ENCODE measurements around the gene AP4E1. TPM values are rescaled to one million over a fixed set of nuclear protein-coding genes. Genes with fewer than 3 reads are reported as not detected.
"Not testable (repeated sequence)": the region's sequence is repeated elsewhere in the genome, so short reads cannot be mapped to it uniquely, and the experiment has no call there.

Gene AP4E1
- total and polyA plus RNA-seq, 2 donors, result 5.9 to 6.5 TPM

DNA sequence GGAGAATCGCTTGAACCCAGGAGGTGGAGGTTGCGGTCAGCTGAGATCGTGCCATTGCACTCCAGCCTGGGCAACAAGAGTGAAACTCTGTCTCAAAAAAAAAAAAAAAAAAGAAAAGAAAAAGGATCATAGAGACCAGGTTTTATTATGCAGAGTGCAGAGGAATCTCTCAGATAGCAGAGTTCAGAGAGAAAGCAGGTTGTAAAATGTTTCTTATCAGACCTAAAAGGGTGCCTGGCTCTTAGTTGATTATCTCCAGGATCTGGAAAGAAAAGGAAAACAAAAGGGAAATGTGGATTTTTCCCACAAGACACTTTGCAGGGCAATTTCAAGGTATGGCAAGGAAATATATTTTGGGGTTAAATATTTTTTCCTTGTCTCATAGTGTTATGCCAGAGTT is 33.2 kb upstream of the AP4E1 start:
- not testable (repeated sequence) for H3K4me1 ChIP-seq (ENCODE audit: control insufficient read depth in 2 of 2, insufficient read depth in 2 of 2, low read length in 2 of 2); H3K36me3 ChIP-seq (ENCODE audit: control insufficient read depth in 2 of 2, insufficient read depth in 2 of 2, low read length in 1 of 2); H3K9me3 ChIP-seq (ENCODE audit: control insufficient read depth in 2 of 2, insufficient read depth in 1 of 2, low read length in 1 of 2); H3K27ac ChIP-seq (ENCODE audit: low read depth in 1 of 2, low read length in 1 of 2); H3K4me3 ChIP-seq (ENCODE audit: low read length in 2 of 2); DNase-seq (ENCODE audit: low read depth in 6 of 9, low spot score in 9 of 9); H3K27me3 ChIP-seq (ENCODE audit: control insufficient read depth in 2 of 2, insufficient read depth in 1 of 2, low read length in 1 of 2)
- 92% methylated on average over 3 of the region's 3 CpGs for WGBS

- H3K9me3 ChIP-seq (ENCODE audit: control insufficient read depth in 2 of 2, insufficient read depth in 1 of 2, low read length in 1 of 2), result no peaks in the 10 kb centered on the region
- peak overlapping the region; percentile 28 to 29 for H3K4me3 ChIP-seq (ENCODE audit: low read length in 2 of 2)
- H3K4me1 ChIP-seq (ENCODE audit: control insufficient read depth in 2 of 2, insufficient read depth in 2 of 2, low read length in 2 of 2), result no peaks in the 10 kb centered on the region
- WGBS, result 80% methylated on average over 19 of the region's 19 CpGs
- no peak overlapping the region for H3K27ac ChIP-seq (ENCODE audit: low read depth in 1 of 2, low read length in 1 of 2)
- no peaks in the 10 kb centered on the region for H3K27me3 ChIP-seq (ENCODE audit: control insufficient read depth in 2 of 2, insufficient read depth in 1 of 2, low read length in 1 of 2)
- no peak for DNase-seq (ENCODE audit: low read depth in 6 of 9, low spot score in 9 of 9)
- no peaks in the 10 kb centered on the region for H3K36me3 ChIP-seq (ENCODE audit: control insufficient read depth in 2 of 2, insufficient read depth in 2 of 2, low read length in 1 of 2)
These were observed 32.1 kb upstream of the AP4E1 start for GRCh38 chr15:50876260-50876988.

DNA sequence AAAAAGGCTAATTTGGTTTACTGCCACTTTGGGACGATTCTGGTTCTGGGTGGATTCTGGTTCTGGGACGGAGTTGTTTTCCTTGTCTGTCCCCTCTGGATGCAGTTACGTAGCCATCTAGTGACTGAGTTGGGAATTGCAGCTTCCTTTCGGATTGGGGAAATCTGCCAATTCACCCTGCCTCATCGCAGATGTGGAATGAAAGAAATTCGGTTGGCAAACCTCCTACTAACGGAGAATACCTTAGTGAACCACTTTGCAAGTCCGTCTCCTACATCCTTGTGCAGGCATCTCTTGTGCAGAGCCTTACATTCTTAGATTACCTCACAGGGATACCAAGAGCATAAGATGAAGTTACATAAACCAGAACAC is 31.5 kb upstream of the AP4E1 start:
- Histone ChIP-seq H3K9me3 (ENCODE audit: control insufficient read depth in 2 of 2, insufficient read depth in 1 of 2, low read length in 1 of 2) (no peaks in the 10 kb centered on the region), H3K4me1 (ENCODE audit: control insufficient read depth in 2 of 2, insufficient read depth in 2 of 2, low read length in 2 of 2) (no peaks in the 10 kb centered on the region), H3K4me3 (ENCODE audit: low read length in 2 of 2) (peak overlapping the region; percentile 28 to 29), H3K27ac (ENCODE audit: low read depth in 1 of 2, low read length in 1 of 2) (no peak overlapping the region), H3K27me3 (ENCODE audit: control insufficient read depth in 2 of 2, insufficient read depth in 1 of 2, low read length in 1 of 2) (no peaks in the 10 kb centered on the region), H3K36me3 (ENCODE audit: control insufficient read depth in 2 of 2, insufficient read depth in 2 of 2, low read length in 1 of 2) (no peaks in the 10 kb centered on the region)
- DNase-seq (ENCODE audit: low read depth in 6 of 9, low spot score in 9 of 9), result peak; percentile 34 to 88 (median 77)
- 2% methylated on average over 8 of the region's 8 CpGs for WGBS

GRCh38 chr15:50879016-50879617 is 29.4 kb upstream of the AP4E1 start:
- no peak overlapping the region for H3K27ac ChIP-seq (ENCODE audit: low read depth in 1 of 2, low read length in 1 of 2)
- H3K4me1 ChIP-seq (ENCODE audit: control insufficient read depth in 2 of 2, insufficient read depth in 2 of 2, low read length in 2 of 2), result no peaks in the 10 kb centered on the region
- no peak overlapping the region for H3K4me3 ChIP-seq (ENCODE audit: low read length in 2 of 2)
- no peaks in the 10 kb centered on the region for H3K36me3 ChIP-seq (ENCODE audit: control insufficient read depth in 2 of 2, insufficient read depth in 2 of 2, low read length in 1 of 2)
- no peak for DNase-seq (ENCODE audit: low read depth in 6 of 9, low spot score in 9 of 9)
- no peaks in the 10 kb centered on the region for H3K27me3 ChIP-seq (ENCODE audit: control insufficient read depth in 2 of 2, insufficient read depth in 1 of 2, low read length in 1 of 2)
- WGBS, result 81% methylated on average over 4 of the region's 4 CpGs
- no peaks in the 10 kb centered on the region for H3K9me3 ChIP-seq (ENCODE audit: control insufficient read depth in 2 of 2, insufficient read depth in 1 of 2, low read length in 1 of 2)

DNA sequence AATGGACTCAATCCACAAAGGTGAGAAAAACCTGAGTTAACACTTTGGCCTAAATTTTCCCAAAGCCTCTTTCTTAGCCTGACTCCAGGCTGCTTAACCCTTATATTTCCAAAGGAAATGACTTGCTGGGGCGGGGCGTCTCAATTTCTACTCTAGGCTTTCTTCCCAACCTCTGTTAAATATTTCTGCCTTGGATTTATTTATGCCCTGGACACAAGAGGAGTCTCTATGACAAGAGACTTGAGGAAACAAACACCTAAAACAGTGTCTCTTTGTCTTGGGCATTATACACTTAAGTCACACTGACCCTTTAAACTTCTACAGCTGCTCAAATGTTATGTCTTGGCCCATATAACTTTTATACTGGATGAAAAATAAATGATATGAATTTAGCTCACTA is 28.3 kb upstream of the AP4E1 start:
- Histone ChIP-seq H3K36me3 (ENCODE audit: control insufficient read depth in 2 of 2, insufficient read depth in 2 of 2, low read length in 1 of 2) (no peaks in the 10 kb centered on the region), H3K27ac (ENCODE audit: low read depth in 1 of 2, low read length in 1 of 2) (no peak overlapping the region), H3K9me3 (ENCODE audit: control insufficient read depth in 2 of 2, insufficient read depth in 1 of 2, low read length in 1 of 2) (no peaks in the 10 kb centered on the region), H3K4me3 (ENCODE audit: low read length in 2 of 2) (no peak overlapping the region), H3K4me1 (ENCODE audit: control insufficient read depth in 2 of 2, insufficient read depth in 2 of 2, low read length in 2 of 2) (no peaks in the 10 kb centered on the region), H3K27me3 (ENCODE audit: control insufficient read depth in 2 of 2, insufficient read depth in 1 of 2, low read length in 1 of 2) (no peaks in the 10 kb centered on the region)
- 98% methylated on average over 2 of the region's 2 CpGs for WGBS
- no peak for DNase-seq (ENCODE audit: low read depth in 6 of 9, low spot score in 9 of 9)

- Histone ChIP-seq H3K27ac (ENCODE audit: low read depth in 1 of 2, low read length in 1 of 2) (no peak overlapping the region), H3K36me3 (ENCODE audit: control insufficient read depth in 2 of 2, insufficient read depth in 2 of 2, low read length in 1 of 2) (no peaks in the 10 kb centered on the region), H3K9me3 (ENCODE audit: control insufficient read depth in 2 of 2, insufficient read depth in 1 of 2, low read length in 1 of 2) (no peaks in the 10 kb centered on the region), H3K4me1 (ENCODE audit: control insufficient read depth in 2 of 2, insufficient read depth in 2 of 2, low read length in 2 of 2) (no peaks in the 10 kb centered on the region), H3K27me3 (ENCODE audit: control insufficient read depth in 2 of 2, insufficient read depth in 1 of 2, low read length in 1 of 2) (no peaks in the 10 kb centered on the region), H3K4me3 (ENCODE audit: low read length in 2 of 2) (no peak overlapping the region)
- peak in 1 of 9 donors; percentile 34 for DNase-seq (ENCODE audit: low read depth in 6 of 9, low spot score in 9 of 9)
- WGBS, result 88% methylated on average over 2 of the region's 2 CpGs
These were observed 27.8 kb upstream of the AP4E1 start for GRCh38 chr15:50880651-50881114.

- no peaks in the 10 kb centered on the region for H3K27me3 ChIP-seq (ENCODE audit: control insufficient read depth in 2 of 2, insufficient read depth in 1 of 2, low read length in 1 of 2)
- 93% methylated on average over 6 of the region's 6 CpGs for WGBS
- H3K4me3 ChIP-seq (ENCODE audit: low read length in 2 of 2), result no peak overlapping the region
- no peak for DNase-seq (ENCODE audit: low read depth in 6 of 9, low spot score in 9 of 9)
- H3K9me3 ChIP-seq (ENCODE audit: control insufficient read depth in 2 of 2, insufficient read depth in 1 of 2, low read length in 1 of 2), result no peaks in the 10 kb centered on the region
- H3K27ac ChIP-seq (ENCODE audit: low read depth in 1 of 2, low read length in 1 of 2), result peak overlapping the region in 1 of 2 donors; percentile 25
- no peaks in the 10 kb centered on the region for H3K36me3 ChIP-seq (ENCODE audit: control insufficient read depth in 2 of 2, insufficient read depth in 2 of 2, low read length in 1 of 2)
- no peaks in the 10 kb centered on the region for H3K4me1 ChIP-seq (ENCODE audit: control insufficient read depth in 2 of 2, insufficient read depth in 2 of 2, low read length in 2 of 2)
These were observed 27.1 kb upstream of the AP4E1 start for GRCh38 chr15:50881121-50882048.

GRCh38 chr15:50883903-50884302 is 24.6 kb upstream of the AP4E1 start:
- Histone ChIP-seq H3K36me3 (ENCODE audit: control insufficient read depth in 2 of 2, insufficient read depth in 2 of 2, low read length in 1 of 2) (no peaks in the 10 kb centered on the region), H3K4me1 (ENCODE audit: control insufficient read depth in 2 of 2, insufficient read depth in 2 of 2, low read length in 2 of 2) (no peaks in the 10 kb centered on the region), H3K4me3 (ENCODE audit: low read length in 2 of 2) (no peak overlapping the region), H3K27ac (ENCODE audit: low read depth in 1 of 2, low read length in 1 of 2) (no peak overlapping the region), H3K27me3 (ENCODE audit: control insufficient read depth in 2 of 2, insufficient read depth in 1 of 2, low read length in 1 of 2) (no peaks in the 10 kb centered on the region), H3K9me3 (ENCODE audit: control insufficient read depth in 2 of 2, insufficient read depth in 1 of 2, low read length in 1 of 2) (no peaks in the 10 kb centered on the region)
- WGBS, result 47% methylated on average over 2 of the region's 2 CpGs
- peak in 1 of 9 donors; percentile 20 for DNase-seq (ENCODE audit: low read depth in 6 of 9, low spot score in 9 of 9)

DNA sequence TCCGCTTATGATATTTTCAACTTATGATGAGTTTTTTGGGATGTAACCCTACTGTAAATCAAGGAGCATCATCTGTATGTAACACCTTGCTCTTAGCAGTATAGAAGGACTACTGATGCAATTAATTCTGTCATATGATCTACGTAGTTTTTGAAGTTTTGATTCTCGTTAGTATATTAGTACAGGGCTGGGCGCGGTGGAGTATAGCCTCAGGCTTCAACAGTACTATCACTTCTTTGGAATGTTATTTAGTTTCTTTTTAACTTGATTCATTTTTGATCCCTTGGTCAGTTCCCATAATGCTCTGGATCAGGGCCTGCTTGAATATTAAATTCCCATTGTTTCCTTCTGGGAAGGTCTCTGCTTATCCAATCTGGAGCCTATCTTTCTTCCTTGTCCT is 23.9 kb upstream of the AP4E1 start:
- Histone ChIP-seq H3K4me1 (ENCODE audit: control insufficient read depth in 2 of 2, insufficient read depth in 2 of 2, low read length in 2 of 2) (no peaks in the 10 kb centered on the region), H3K27ac (ENCODE audit: low read depth in 1 of 2, low read length in 1 of 2) (no peak overlapping the region)
- 92% methylated on average over 5 of the region's 5 CpGs for WGBS

More for the DNA sequence above, 23.9 kb upstream of the AP4E1 start:
- no peak for DNase-seq (ENCODE audit: low read depth in 6 of 9, low spot score in 9 of 9)
- Histone ChIP-seq H3K4me3 (ENCODE audit: low read length in 2 of 2) (no peak overlapping the region), H3K36me3 (ENCODE audit: control insufficient read depth in 2 of 2, insufficient read depth in 2 of 2, low read length in 1 of 2) (no peaks in the 10 kb centered on the region), H3K9me3 (ENCODE audit: control insufficient read depth in 2 of 2, insufficient read depth in 1 of 2, low read length in 1 of 2) (no peaks in the 10 kb centered on the region), H3K27me3 (ENCODE audit: control insufficient read depth in 2 of 2, insufficient read depth in 1 of 2, low read length in 1 of 2) (no peaks in the 10 kb centered on the region)

Data from thymus (tissue), 11 donors.